D721Med (cell line): ENCODE measurements around the gene GNPDA1.
A peak's percentile ranks its signal among the peaks of the same experiment; 100 is the strongest.

ENCODE experiments used
- DNase-seq: peaks from one replicate; pipeline ENCODE4 v3.0.0; 2011; ENCODE audit warnings: low spot score; ENCODE audit not compliant: insufficient read length
- FAIRE-seq: peaks from 2 replicates; lab custom pipeline; 2011; peaks lifted over from hg19 to GRCh38; lab: Jason Lieb, UNC
- CTCF ChIP-seq: IDR thresholded peaks from 2 replicates; pipeline ENCODE4 v1.5.1; 2012; ENCODE audit warnings: mild to moderate bottlenecking, control low read depth; ENCODE audit not compliant: insufficient read depth; ENCODE audit errors: missing control alignments

GNPDA1 gene

GRCh38 chr5:142016556-142016955 lies 3.7 kb upstream of the GNPDA1 start:
- no peak for TF ChIP-seq CTCF
- no peak for FAIRE-seq
- no peak for DNase-seq

DNA sequence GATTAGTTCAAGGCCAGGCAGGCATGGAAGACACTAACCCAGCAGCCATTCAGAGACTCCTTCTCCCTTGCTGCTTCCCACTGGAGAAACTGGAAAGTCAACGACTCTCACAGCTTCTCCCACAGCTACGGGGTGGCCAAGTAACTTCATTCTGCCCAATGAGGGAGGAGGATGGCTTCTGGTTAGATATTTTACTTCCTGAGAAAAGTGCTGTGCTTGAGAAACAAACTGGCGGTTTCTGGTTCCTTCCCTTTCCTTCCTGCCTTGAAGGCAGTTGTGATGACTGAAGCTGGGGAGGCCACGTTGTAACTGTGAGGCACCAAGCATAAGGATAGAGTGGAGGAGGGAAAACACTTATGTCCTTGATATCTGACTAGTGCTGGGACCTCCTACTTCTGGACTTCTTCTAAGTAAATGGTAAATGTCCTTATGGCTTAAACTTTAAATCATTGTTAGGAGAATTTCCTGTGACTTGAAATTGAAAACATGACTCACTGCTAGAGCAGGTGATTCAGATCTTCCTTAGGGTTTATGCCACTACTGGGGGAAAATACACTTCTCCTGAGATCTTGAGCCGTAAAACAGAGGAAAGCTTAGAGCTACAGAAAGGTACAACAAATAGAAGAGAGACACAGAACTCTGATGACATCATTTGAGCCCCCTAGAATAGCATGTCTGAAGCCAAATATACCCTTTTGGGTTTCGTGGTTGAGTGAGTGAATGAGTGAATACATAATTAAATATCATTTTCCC lies 3.1 kb upstream of the GNPDA1 start:
- no peak for FAIRE-seq
- no peak for DNase-seq
- TF ChIP-seq CTCF = no peak

- DNase-seq = no peak
- TF ChIP-seq CTCF = peak; percentile 56
- no peak for FAIRE-seq
Observed at GRCh38 chr5:142014911-142015584, 2.2 kb upstream of the GNPDA1 start.

DNA sequence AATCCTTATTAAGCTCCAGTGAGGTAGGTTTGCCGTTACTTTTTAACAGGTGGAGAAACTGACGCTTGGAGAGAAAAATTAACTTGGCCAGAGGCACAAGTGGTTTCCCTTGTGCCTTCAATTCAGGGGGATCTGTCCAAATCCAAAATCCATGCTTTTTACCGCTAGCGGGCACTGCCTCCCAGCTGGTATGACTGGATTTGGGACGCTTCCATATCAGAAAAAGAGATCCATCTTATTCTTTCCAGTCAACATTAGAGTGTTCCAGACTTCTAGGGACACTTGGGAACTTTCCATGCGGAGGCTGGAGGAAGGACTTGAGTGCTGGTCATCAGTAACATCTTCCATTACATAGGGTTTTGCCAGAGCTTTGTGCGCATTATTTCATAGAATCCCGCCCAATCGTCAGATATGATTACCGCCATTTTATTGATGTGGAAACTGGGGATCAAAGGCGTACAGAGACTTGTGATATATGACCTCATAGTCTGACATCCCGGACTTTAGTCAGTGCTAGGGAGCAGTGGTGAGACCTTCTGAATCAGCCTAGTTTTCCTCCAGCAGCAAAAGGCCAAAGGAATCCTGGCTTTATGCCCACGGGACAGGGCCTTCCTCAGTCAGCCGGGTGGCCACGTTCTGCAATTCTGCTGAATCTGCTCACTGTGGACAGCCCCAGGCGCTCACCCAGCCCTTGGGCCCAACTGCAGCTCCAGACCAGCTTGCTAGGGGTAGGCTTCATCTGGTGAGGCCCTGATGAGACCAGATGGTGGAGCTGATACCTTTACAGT lies 1.1 kb upstream of the GNPDA1 start:
- TF ChIP-seq CTCF = peak; percentile 23
- DNase-seq (no peak), FAIRE-seq (no peak)

GRCh38 chr5:142012186-142012785 lies 541 bp downstream of the GNPDA1 start:
- TF ChIP-seq CTCF = peak; percentile 39
- DNase-seq (no peak), FAIRE-seq (no peak)

GRCh38 chr5:142011572-142012185 lies 1.1 kb downstream of the GNPDA1 start:
- FAIRE-seq = no peak
- no peak for TF ChIP-seq CTCF
- DNase-seq = no peak
